K562 (cell line): Measurements from ENCODE around the gene FN1. TPM values are rescaled to one million over a fixed set of nuclear protein-coding genes. Genes with fewer than 3 reads are reported as not detected.

Experiments used
- ATAC-seq: fragments of 200-7000 bp; cut with Tn5 transposase; 3 replicates; pipeline ENCODE4 v1.9.1; 2020; ENCODE audit warnings: moderate library complexity
- BruUV-seq: library from RNA; stranded (reverse); fragments of 400-500 nt; replicated peaks from 2 replicates; lab custom pipeline; 2021; lab: Mats Ljungman, UMichigan
- CTCF ChIA-PET: fragments of 300-600 bp; formaldehyde crosslinking; extraction: SDS; loops from one replicate; lab custom pipeline; 2021; ENCODE audit warnings: low intra/inter-chr PET ratio; lab: Yijun Ruan, JAX
- POLR2A ChIA-PET: fragments of 300-600, 350-650 bp; sonication (Branson Sonifier 250); formaldehyde crosslinking; extraction: SDS; loops from one replicate; lab custom pipeline; 2021; ENCODE audit warnings: antibody characterized with exemption, inconsistent platforms; lab: Yijun Ruan, JAX
- DNase-seq, 4 experiments: peaks; one replicate each; pipeline versions ENCODE4 v3.0.0 to v3.0.0-alpha.2; 2011 to 2018; ENCODE audit warnings: low spot score in 3 of 4, mixed read lengths in 3 of 4; ENCODE audit errors: extremely low read depth in 1 of 4
- FAIRE-seq: peaks from 2 replicates; lab custom pipeline; 2011; peaks lifted over from hg19 to GRCh38; lab: Jason Lieb, UNC
- H2AFZ ChIP-seq: 2 replicates; pipeline ENCODE4 v1.6.0; 2011; ENCODE audit warnings: low read depth, low read length, control low read depth, inconsistent platforms
- H3K27ac ChIP-seq: fragments of 200-600 bp; 3 replicates; pipeline ENCODE4 v1.8.0; 2011; ENCODE audit warnings: low read depth, mild to moderate bottlenecking, control low read depth, inconsistent platforms, low read length, moderate library complexity, mixed read lengths; ENCODE audit errors: extremely low read depth
- H3K27me3 ChIP-seq, 2 experiments: fragments of 300-600 bp in 1 of 2; 2 replicates in 1 of 2; 3 replicates in 1 of 2; pipeline versions ENCODE4 v1.6.0 to v1.8.0; 2011; ENCODE audit warnings: inconsistent platforms in 2 of 2, low read length in 2 of 2, mild to moderate bottlenecking in 1 of 2, mixed read lengths in 1 of 2, moderate library complexity in 1 of 2; ENCODE audit not compliant: control insufficient read depth in 2 of 2, insufficient read depth in 2 of 2
- H3K36me3 ChIP-seq: fragments of 300-600 bp; 3 replicates; pipeline ENCODE4 v1.8.0; 2011; ENCODE audit warnings: mild to moderate bottlenecking, low read length, inconsistent platforms; ENCODE audit not compliant: control insufficient read depth, insufficient read depth
- H3K4me1 ChIP-seq, 2 experiments: fragments of 200-600 bp in 1 of 2; replicated peaks in 1 of 2; 2 replicates in 1 of 2; 3 replicates in 1 of 2; pipeline versions ENCODE4 v1.5.1 to v1.8.0; 2011; ENCODE audit warnings: inconsistent platforms in 2 of 2, low read length in 2 of 2, mild to moderate bottlenecking in 1 of 2, mixed read lengths in 1 of 2, moderate library complexity in 1 of 2; ENCODE audit not compliant: control insufficient read depth in 2 of 2, insufficient read depth in 2 of 2
- H3K4me2 ChIP-seq: 2 replicates; pipeline ENCODE4 v1.6.1; 2011; ENCODE audit warnings: low read length, control low read depth, inconsistent platforms, mixed read lengths; ENCODE audit not compliant: insufficient read depth
- H3K4me3 ChIP-seq: fragments of 200-600 bp; sonication (generic), shearing (Covaris generic); 2 replicates; pipeline ENCODE4 v1.5.1; 2016; ENCODE audit warnings: control low read depth, inconsistent platforms
- H3K79me2 ChIP-seq: fragments of 200-600 bp; 3 replicates; pipeline ENCODE4 v1.8.0; 2011; ENCODE audit warnings: low read length, inconsistent platforms; ENCODE audit not compliant: control insufficient read depth, insufficient read depth
- H3K9ac ChIP-seq, 2 experiments: 2 replicates each; pipeline versions ENCODE4 v1.6.0 to v1.6.1; 2011; ENCODE audit warnings: low read depth in 2 of 2, low read length in 2 of 2, control low read depth in 1 of 2, inconsistent platforms in 1 of 2, mild to moderate bottlenecking in 1 of 2, mixed read lengths in 1 of 2; ENCODE audit not compliant: insufficient read depth in 1 of 2
- H3K9me1 ChIP-seq: one replicate; pipeline ENCODE4 v1.6.0; 2011; ENCODE audit warnings: inconsistent platforms, mild to moderate bottlenecking, low read length, moderate library complexity; ENCODE audit not compliant: control insufficient read depth, insufficient read depth
- H3K9me3 ChIP-seq: replicated peaks from 2 replicates; pipeline ENCODE4 v1.5.1; 2011; ENCODE audit warnings: low read depth, low read length, inconsistent platforms; ENCODE audit not compliant: control insufficient read depth, insufficient read depth
- H4K20me1 ChIP-seq: replicated peaks from 2 replicates; pipeline ENCODE4 v1.6.1; 2011; ENCODE audit warnings: low read length, inconsistent platforms, mixed read lengths; ENCODE audit not compliant: control insufficient read depth, insufficient read depth
- TAL1 ChIP-seq: fragments of 450-650 bp; IDR thresholded peaks from 2 replicates; pipeline ENCODE4 v1.6.1; 2016; ENCODE audit warnings: mild to moderate bottlenecking
- TCF7L2 ChIP-seq: fragments of 150-350 bp; IDR thresholded peaks from 2 replicates; pipeline ENCODE4 v1.6.1; 2016; ENCODE audit warnings: low read depth, mild to moderate bottlenecking, low read length, moderate library complexity
- ZBTB9 ChIP-seq: fragments of 450-650 bp; formaldehyde crosslinking; IDR thresholded peaks from 2 replicates; pipeline ENCODE4 v1.4.0; 2020; ENCODE audit warnings: mild to moderate bottlenecking, moderate library complexity
- ZNF318 ChIP-seq, 2 experiments: fragments of 450-650 bp; IDR thresholded peaks; 2 replicates each; pipeline ENCODE4 v1.6.1; 2016; ENCODE audit warnings: mild to moderate bottlenecking in 2 of 2, borderline replicate concordance in 1 of 2, low read depth in 1 of 2, moderate library complexity in 1 of 2
- ZNF436 ChIP-seq: fragments of 250-450, 450-650 bp; sonication (Bioruptor Pico); formaldehyde crosslinking; IDR thresholded peaks from 2 replicates; pipeline ENCODE4 v1.7.0; 2020; ENCODE audit warnings: mild to moderate bottlenecking
- WGBS: fragments of 100-300 bp; shearing (Covaris generic); methylation state at CpG from one replicate; pipeline ENCODE4 v1.1.6; 2016; ENCODE audit warnings: low coverage, mixed read lengths; ENCODE audit not compliant: insufficient coverage; ENCODE audit errors: missing lambda C conversion rate; 5-methylcytosine and 5-hydroxymethylcytosine counted together
- in situ Hi-C: fragments of 300-500 bp; cut with MboI; formaldehyde crosslinking; loops from 4 replicates; pipeline ENCODE4 v1.15.0; 2018; ENCODE audit warnings: inconsistent platforms, mixed read lengths
- intact Hi-C: fragments of 100-400 bp; cut with micrococcal nuclease; formaldehyde crosslinking; loops from 2 replicates; pipeline ENCODE4 v1.14.2; 2022
- polyA plus RNA-seq, 8 experiments: library from polyadenylated mRNA; depleted of rRNA in 4 of 8; stranded (reverse) in 5 of 8; unstranded in 3 of 8; fragments of >200 nt; fragmentation: Nextera tagmentation in 2 of 8; fragmentation: Illumina TruSeq in 1 of 8; extraction: Ambion mirVana in 2 of 8; extraction: Trizol in 1 of 8; gene quantifications; 2 replicates each; pipeline versions ENCODE4 v1.2.1 to v1.2.3, GENCODE V29; 2011 to 2014; ENCODE audit warnings: inconsistent platforms in 1 of 8, missing spikeins in 1 of 8
- total RNA-seq, 7 experiments: library from RNA; depleted of rRNA in 6 of 7; stranded (reverse); fragments of >200 nt in 6 of 7; fragmentation: Illumina TruSeq in 2 of 7; extraction: Trizol in 2 of 7; gene quantifications; 2 replicates each; pipeline versions ENCODE4 v1.2.1 to v1.2.3, GENCODE V29; 2011 to 2021; ENCODE audit warnings: low replicate concordance in 1 of 7

The FN1 gene
- total and polyA plus RNA-seq, 9 of the 15 experiments (the other 6 are each of a cell fraction or from before 2014, with no cell fraction given) = 7.4 to 19.1 (median 11.2) TPM

- TF ChIP-seq ZBTB9 (CRISPR knock-in tag) = no peak
Measured at GRCh38 chr2:215382480-215382879, 53.4 kb downstream of the FN1 start (continued).

- H4K20me1 ChIP-seq = no peaks in the 10 kb centered on the region
- TF ChIP-seq ZNF318 (IDR thresholded peaks at IDR 0.05; ENCODE audit: borderline replicate concordance in 1 of 2, low read depth in 1 of 2) (no peak), ZNF436 (CRISPR knock-in tag) (no peak), TCF7L2 (no peak), TAL1 (no peak)
- no peak overlapping the region for H3K4me2 ChIP-seq
- H3K4me1 ChIP-seq = no peaks in the 10 kb centered on the region
- BruUV-seq = no TSS peak
- no peak overlapping the region for H3K9ac ChIP-seq
- intact Hi-C loops = no loop called here
- H3K27ac ChIP-seq = no peak overlapping the region
- ATAC-seq (no peak), FAIRE-seq (no peak), DNase-seq (no peak)
- H3K9me3 ChIP-seq = no peaks in the 10 kb centered on the region
- no peaks in the 10 kb centered on the region for H3K79me2 ChIP-seq
- 64% methylated on average over 7 of the region's 7 CpGs for WGBS
- in situ Hi-C loops = no loop called here
- CTCF ChIA-PET = no interaction called here
- no peaks in the 10 kb centered on the region for H3K9me1 ChIP-seq
- H3K27me3 ChIP-seq = no peaks in the 10 kb centered on the region
- no peak overlapping the region for H3K4me3 ChIP-seq
- POLR2A ChIA-PET = no interaction called here
- no peaks in the 10 kb centered on the region for H3K36me3 ChIP-seq
- no peak overlapping the region for H2AFZ ChIP-seq
Measured at GRCh38 chr2:215382011-215382410, 53.9 kb downstream of the FN1 start.
